ENCODE results near the gene SIRT3.
"Not testable (repeated sequence)": the region's sequence is repeated elsewhere in the genome, so short reads cannot be mapped to it uniquely, and the experiment has no call there.

Gene SIRT3

DNA sequence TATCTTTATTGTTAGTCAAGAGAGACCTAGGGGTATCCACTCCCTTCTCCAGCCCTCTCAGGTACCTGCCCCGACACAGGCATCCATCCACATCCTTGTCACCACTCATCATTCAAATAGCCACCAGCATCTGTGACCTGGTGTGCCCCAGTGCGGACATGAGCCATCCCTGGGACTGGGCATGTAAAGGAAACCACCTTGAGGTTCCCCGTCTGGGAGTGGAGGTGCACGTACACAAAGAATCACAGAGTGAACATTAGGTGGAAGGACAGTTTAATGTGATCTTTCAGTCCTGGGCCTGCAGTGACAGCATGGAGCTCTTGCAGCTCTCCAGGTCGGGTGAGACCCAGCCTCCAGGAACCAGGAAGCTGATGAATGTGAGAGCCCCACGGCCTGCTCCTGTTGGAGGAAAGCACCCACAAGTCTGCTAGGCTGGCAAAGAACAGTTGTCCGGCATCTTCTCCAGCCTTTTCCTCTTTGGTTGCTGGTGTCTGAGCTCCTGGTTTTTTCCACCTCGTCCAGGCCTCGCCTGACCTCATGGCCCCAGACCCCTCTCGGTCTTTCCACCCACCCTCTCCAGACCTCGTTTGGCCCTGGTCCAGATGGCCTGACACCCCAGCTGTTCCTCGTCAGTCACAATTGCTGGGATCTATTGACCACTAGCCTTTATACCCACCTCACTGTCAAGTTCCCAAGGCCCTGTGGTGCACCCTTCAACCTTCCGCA lies 17.2 kb upstream of the SIRT3 start:
- no peak overlapping the region for H3K9ac ChIP-seq (ENCODE audit: low read length)
- peaks cover 50% of the 10 kb centered on the region for H3K36me3 ChIP-seq (ENCODE audit: control insufficient read depth, insufficient read depth, low read length, severe bottlenecking)
- peaks cover 5% of the 10 kb centered on the region for H3K4me1 ChIP-seq (ENCODE audit: control insufficient read depth, insufficient read depth, low read length)
- no peaks in the 10 kb centered on the region for H3K9me3 ChIP-seq (ENCODE audit: control insufficient read depth, low read length)
- H3K27me3 ChIP-seq (replicated peaks; ENCODE audit: control insufficient read depth, insufficient read depth, low read length) = peaks cover 9% of the 10 kb centered on the region
- no peak for DNase-seq (ENCODE audit: low read depth)
- H3K4me3 ChIP-seq (ENCODE audit: low read length) = no peak overlapping the region

DNA sequence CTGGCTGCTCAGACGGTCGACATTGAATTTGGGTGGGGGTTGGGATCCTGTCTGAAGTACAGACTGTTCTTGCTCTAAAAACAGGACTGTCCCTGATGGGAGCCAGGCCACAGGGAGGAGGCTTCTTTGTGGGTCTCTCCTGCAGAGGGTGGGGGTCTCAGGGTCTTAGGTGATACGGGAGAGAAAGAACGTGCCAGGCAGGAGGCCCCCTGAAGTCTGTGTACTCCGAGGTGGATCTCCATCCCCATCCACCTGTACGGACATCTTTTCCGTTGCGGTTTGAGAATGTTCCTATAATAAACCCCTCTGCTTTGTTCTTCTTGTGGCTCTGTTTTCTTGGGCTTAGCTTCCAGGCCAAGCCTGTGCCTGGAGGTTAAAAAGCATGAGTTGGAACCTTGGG lies 16.5 kb upstream of the SIRT3 start:
- peaks cover 6% of the 10 kb centered on the region for H3K27me3 ChIP-seq (replicated peaks; ENCODE audit: control insufficient read depth, insufficient read depth, low read length)
- H3K4me3 ChIP-seq (ENCODE audit: low read length) = no peak overlapping the region
- no peaks in the 10 kb centered on the region for H3K9me3 ChIP-seq (ENCODE audit: control insufficient read depth, low read length)
- H3K4me1 ChIP-seq (ENCODE audit: control insufficient read depth, insufficient read depth, low read length) = peaks cover 5% of the 10 kb centered on the region
- peaks cover 57% of the 10 kb centered on the region for H3K36me3 ChIP-seq (ENCODE audit: control insufficient read depth, insufficient read depth, low read length, severe bottlenecking)
- no peak for DNase-seq (ENCODE audit: low read depth)
- H3K9ac ChIP-seq (ENCODE audit: low read length) = no peak overlapping the region

DNA sequence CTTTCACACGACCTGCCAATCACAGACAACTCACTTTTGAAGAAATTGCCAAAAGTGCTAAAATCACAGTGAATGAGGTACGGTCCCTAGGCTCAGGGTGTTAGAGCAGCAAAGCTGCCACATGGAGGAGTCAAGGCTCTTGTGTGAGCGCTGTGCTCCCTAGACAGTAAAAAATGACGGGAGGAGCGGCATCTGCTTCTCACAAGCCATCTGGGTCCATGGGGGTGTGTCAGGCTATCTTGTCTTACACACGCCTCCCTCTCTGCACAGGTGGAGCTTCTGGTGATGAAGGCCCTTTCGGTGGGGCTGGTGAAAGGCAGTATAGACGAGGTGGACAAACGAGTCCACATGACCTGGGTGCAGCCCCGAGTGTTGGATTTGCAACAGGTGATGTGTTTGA lies 15.4 kb upstream of the SIRT3 start:
- Histone ChIP-seq H3K27me3 (replicated peaks; ENCODE audit: control insufficient read depth, insufficient read depth, low read length) (no peaks in the 10 kb centered on the region), H3K4me3 (ENCODE audit: low read length) (no peak overlapping the region), H3K36me3 (ENCODE audit: control insufficient read depth, insufficient read depth, low read length, severe bottlenecking) (peaks cover 68% of the 10 kb centered on the region), H3K9me3 (ENCODE audit: control insufficient read depth, low read length) (no peaks in the 10 kb centered on the region), H3K9ac (ENCODE audit: low read length) (no peak overlapping the region), H3K4me1 (ENCODE audit: control insufficient read depth, insufficient read depth, low read length) (peaks cover 5% of the 10 kb centered on the region)
- DNase-seq (ENCODE audit: low read depth) = no peak

DNA sequence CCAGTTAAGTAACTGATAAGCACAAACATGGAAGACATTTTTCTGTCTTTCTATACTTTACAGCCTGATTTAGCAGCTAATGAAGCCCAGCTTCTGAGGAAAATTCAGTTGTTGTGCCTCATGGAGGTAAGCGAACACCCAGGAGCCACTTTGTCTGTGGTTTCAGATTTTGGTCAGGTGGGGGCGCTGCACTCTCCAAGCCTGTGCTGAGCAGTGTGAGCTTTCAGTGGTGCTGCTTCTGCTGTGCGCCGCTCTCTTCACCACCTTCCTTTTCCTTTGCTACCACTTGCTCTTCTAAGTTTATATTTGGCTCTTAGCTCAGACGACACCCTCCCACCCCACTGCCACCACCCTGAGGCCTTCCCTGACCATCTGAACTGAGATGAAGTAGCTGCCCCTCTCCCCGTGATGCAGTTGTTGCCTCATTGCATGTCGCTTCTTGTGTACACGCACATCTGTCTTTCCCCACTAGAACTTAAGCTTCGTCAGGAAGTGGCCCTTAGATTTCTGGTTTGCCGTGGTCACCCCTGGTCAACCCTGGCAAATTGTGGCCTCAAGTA lies 14.7 kb upstream of the SIRT3 start:
- Histone ChIP-seq H3K9me3 (ENCODE audit: control insufficient read depth, low read length) (no peaks in the 10 kb centered on the region), H3K9ac (ENCODE audit: low read length) (no peak overlapping the region), H3K27me3 (replicated peaks; ENCODE audit: control insufficient read depth, insufficient read depth, low read length) (no peaks in the 10 kb centered on the region), H3K36me3 (ENCODE audit: control insufficient read depth, insufficient read depth, low read length, severe bottlenecking) (peaks cover 75% of the 10 kb centered on the region), H3K4me3 (ENCODE audit: low read length) (no peak overlapping the region), H3K4me1 (ENCODE audit: control insufficient read depth, insufficient read depth, low read length) (peaks cover 5% of the 10 kb centered on the region)
- peak; percentile 73 for DNase-seq (ENCODE audit: low read depth)

DNA sequence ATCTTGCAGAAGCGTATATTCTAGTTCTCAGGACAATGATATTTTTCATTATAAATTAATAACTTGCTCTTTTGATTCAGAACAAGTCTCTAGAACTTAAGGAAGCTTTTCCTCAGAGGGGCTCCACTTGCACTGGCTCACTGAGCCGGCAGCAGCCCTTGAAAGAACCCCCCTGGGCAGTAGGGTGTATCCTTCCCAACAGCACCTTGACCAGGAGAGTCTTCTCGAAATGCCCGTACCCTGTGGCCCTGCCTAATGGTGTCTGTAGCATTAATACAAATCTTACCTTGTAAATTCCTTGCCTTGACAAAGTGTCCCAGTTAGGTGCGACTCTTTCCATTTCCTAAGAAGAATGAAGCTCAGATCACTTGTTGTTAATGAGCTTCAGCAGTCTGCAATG lies 14.1 kb upstream of the SIRT3 start:
- no peak overlapping the region for H3K4me3 ChIP-seq (ENCODE audit: low read length)
- H3K4me1 ChIP-seq (ENCODE audit: control insufficient read depth, insufficient read depth, low read length) = peaks cover 3% of the 10 kb centered on the region
- no peak overlapping the region for H3K9ac ChIP-seq (ENCODE audit: low read length)
- H3K36me3 ChIP-seq (ENCODE audit: control insufficient read depth, insufficient read depth, low read length, severe bottlenecking) = peaks cover 81% of the 10 kb centered on the region
- DNase-seq (ENCODE audit: low read depth) = no peak
- no peaks in the 10 kb centered on the region for H3K27me3 ChIP-seq (replicated peaks; ENCODE audit: control insufficient read depth, insufficient read depth, low read length)
- no peaks in the 10 kb centered on the region for H3K9me3 ChIP-seq (ENCODE audit: control insufficient read depth, low read length)

DNA sequence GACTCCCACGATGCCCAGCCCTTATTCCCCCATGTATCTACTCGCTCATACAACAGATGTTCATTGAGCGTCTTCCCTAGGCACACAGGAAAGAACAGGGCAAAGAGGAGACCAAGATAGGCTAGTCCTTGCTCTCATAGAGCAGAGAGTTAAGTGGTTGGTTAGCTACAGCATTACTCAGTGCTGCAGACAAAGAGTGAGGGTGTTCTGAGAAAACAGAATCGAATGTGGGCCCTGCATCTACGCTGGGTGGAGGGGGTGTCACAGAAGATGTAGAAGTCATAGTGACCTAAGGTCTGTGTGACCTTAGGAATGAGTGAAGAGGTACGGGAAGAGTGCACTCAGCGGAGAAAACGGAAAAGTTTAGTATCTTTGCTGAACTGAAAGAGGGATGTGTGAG lies 12.9 kb upstream of the SIRT3 start:
- Histone ChIP-seq H3K9ac (ENCODE audit: low read length) (no peak overlapping the region), H3K4me3 (ENCODE audit: low read length) (no peak overlapping the region), H3K4me1 (ENCODE audit: control insufficient read depth, insufficient read depth, low read length) (no peaks in the 10 kb centered on the region), H3K27me3 (replicated peaks; ENCODE audit: control insufficient read depth, insufficient read depth, low read length) (no peaks in the 10 kb centered on the region), H3K36me3 (ENCODE audit: control insufficient read depth, insufficient read depth, low read length, severe bottlenecking) (peaks cover 93% of the 10 kb centered on the region), H3K9me3 (ENCODE audit: control insufficient read depth, low read length) (no peaks in the 10 kb centered on the region)
- no peak for DNase-seq (ENCODE audit: low read depth)

DNA sequence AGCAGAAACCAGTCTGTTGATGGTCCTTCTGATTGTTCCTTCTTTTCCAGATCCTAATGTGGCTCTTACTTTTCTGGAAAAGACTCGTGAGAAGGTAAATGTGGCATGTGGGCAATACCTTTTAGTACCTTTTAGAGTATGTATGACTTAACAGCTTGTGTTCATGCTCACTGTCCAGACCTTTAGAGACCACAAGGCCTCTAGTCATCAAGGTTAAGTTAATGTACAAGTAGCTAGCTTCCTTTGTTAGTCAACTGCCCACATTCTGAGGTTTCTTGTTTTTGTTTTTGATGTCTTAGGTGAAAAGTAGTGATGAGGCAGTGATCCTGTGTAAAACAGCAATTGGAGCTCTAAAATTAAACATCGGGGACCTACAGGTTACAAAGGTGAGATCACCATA lies 8.2 kb upstream of the SIRT3 start:
- Histone ChIP-seq H3K27me3 (replicated peaks; ENCODE audit: control insufficient read depth, insufficient read depth, low read length) (no peaks in the 10 kb centered on the region), H3K4me3 (ENCODE audit: low read length) (no peak overlapping the region), H3K4me1 (ENCODE audit: control insufficient read depth, insufficient read depth, low read length) (no peaks in the 10 kb centered on the region), H3K9ac (ENCODE audit: low read length) (no peak overlapping the region), H3K36me3 (ENCODE audit: control insufficient read depth, insufficient read depth, low read length, severe bottlenecking) (peaks cover 90% of the 10 kb centered on the region), H3K9me3 (ENCODE audit: control insufficient read depth, low read length) (no peaks in the 10 kb centered on the region)
- DNase-seq (ENCODE audit: low read depth) = no peak

DNA sequence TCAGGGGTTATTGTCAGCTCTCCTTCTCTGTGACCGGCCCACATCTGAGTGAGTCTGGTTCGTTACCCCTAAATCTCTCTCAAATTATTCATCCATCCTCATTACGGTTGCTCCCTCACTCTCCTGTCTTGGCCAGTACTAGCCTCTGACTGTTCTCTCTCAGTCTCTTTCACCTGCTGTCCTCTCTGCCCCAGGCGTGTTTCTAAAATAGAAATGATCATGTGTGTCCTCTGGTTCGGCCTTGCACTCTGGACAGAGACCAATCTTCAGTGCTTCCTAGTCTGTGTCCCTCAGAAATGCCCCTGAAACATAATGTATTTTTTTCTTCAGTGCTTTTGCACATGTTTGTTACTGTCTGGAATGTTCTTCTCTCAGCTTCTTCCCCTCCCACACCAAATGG lies 5.5 kb upstream of the SIRT3 start:
- no peaks in the 10 kb centered on the region for H3K27me3 ChIP-seq (replicated peaks; ENCODE audit: control insufficient read depth, insufficient read depth, low read length)
- H3K9ac ChIP-seq (ENCODE audit: low read length) = no peak overlapping the region
- H3K9me3 ChIP-seq (ENCODE audit: control insufficient read depth, low read length) = no peaks in the 10 kb centered on the region
- peaks cover 10% of the 10 kb centered on the region for H3K4me1 ChIP-seq (ENCODE audit: control insufficient read depth, insufficient read depth, low read length)
- no peak for DNase-seq (ENCODE audit: low read depth)
- H3K4me3 ChIP-seq (ENCODE audit: low read length) = no peak overlapping the region
- H3K36me3 ChIP-seq (ENCODE audit: control insufficient read depth, insufficient read depth, low read length, severe bottlenecking) = peaks cover 65% of the 10 kb centered on the region

DNA sequence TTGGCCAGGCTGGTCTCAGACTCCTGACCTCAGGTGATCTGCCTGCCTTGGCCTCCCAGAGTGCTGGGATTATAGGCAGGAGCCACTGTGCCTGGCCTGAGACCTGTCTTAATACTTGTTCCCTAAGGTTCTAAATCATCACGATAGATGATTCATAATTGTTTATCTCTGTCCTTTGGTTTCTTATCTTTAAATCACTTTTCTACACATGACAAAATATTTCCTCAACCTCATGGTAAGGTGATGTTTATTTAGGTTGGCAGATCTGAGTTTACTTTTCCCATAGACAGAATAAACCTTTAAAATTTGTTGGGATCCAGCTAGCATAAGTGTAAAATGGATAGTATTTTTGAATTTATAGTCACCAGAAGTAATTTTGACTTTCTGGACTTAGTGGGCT lies 4.2 kb upstream of the SIRT3 start:
- no peak for DNase-seq (ENCODE audit: low read depth)
- no peak overlapping the region for H3K9ac ChIP-seq (ENCODE audit: low read length)

DNA sequence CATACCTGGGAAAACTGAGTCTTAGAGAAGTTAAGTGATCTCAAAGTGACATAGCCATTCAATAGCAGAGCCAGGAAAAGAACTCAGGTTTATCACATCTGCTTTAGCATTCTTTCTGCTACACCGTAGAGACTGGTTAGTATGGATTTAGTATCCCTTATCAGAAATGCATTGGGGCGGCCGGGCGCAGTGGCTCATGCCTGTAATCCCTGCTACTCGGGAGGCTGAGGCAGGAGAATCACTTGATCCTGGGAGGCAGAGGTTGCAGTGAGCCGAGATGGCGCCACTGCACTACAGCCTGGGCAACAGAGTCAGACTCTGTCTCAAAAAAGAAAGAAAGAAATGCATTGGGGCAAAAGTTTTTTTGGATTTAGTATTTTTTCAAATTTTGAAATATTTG lies 2.2 kb upstream of the SIRT3 start:
- not testable (repeated sequence) for DNase-seq (ENCODE audit: low read depth)
- H3K4me3 ChIP-seq (ENCODE audit: low read length) = peak overlapping the region; percentile 91

More for the DNA sequence above, 4.2 kb upstream of the SIRT3 start:
- Histone ChIP-seq H3K27me3 (replicated peaks; ENCODE audit: control insufficient read depth, insufficient read depth, low read length) (no peaks in the 10 kb centered on the region), H3K9me3 (ENCODE audit: control insufficient read depth, low read length) (no peaks in the 10 kb centered on the region), H3K36me3 (ENCODE audit: control insufficient read depth, insufficient read depth, low read length, severe bottlenecking) (peaks cover 52% of the 10 kb centered on the region), H3K4me1 (ENCODE audit: control insufficient read depth, insufficient read depth, low read length) (peaks cover 13% of the 10 kb centered on the region), H3K4me3 (ENCODE audit: low read length) (no peak overlapping the region)

DNA sequence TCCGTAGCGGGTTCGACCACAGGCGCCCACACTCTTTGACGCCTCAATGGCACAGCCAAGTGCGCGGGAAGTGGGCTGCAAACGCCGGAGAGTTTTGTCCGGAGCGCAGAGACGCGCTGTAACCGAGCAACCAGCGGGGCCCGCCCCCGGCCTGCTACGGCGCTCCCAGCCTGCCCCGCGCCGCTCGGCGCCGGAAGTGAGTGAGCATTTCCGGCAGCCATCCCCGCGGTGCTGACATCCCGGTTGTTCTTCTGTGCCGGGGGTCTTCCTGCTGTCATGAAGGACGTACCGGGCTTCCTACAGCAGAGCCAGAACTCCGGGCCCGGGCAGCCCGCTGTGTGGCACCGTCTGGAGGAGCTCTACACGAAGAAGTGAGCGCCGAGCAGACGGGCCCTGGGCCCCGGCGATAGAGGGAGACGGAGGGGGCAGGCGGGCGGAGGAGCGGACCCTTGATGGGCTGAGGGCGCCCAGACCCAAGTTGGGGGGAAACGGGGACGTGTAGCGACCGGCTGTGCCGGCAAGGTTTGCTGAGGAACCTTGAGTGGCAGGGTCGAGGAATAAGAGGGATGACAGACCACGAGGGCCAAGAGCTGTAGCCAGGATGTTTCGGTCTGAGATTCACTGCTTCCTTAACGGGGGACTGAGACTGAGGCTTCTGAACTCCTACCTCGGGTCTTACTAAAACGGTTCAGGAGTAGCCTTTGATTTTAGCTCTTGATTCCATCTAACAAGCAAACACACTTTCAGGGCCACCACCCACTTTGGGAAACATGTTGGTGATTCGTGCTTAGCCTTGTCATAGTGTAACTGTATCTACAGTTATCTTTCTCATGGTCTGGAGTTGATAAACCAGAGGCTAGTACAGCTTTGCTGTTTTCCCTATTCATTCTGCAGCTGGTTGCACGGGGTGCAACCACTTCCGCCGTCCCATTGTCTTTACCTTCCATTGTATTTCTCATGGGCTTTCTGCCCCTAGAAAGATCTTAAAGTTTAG lies 929 bp upstream of the SIRT3 start, which contains the start of gene PSMD13:
Gene PSMD13 (plus strand): TSS at position 203 of the 994 bp plus-strand sequence. CDS start 74 bp downstream, at position 277.
- Histone ChIP-seq H3K27me3 (replicated peaks; ENCODE audit: control insufficient read depth, insufficient read depth, low read length) (no peaks in the 10 kb centered on the region), H3K4me3 (ENCODE audit: low read length) (peak within 1 kb of the TSS; percentile 91), H3K36me3 (ENCODE audit: control insufficient read depth, insufficient read depth, low read length, severe bottlenecking) (peaks cover 20% of the 10 kb centered on the region), H3K9me3 (ENCODE audit: control insufficient read depth, low read length) (no peaks in the 10 kb centered on the region), H3K4me1 (ENCODE audit: control insufficient read depth, insufficient read depth, low read length) (peaks cover 15% of the 10 kb centered on the region), H3K9ac (ENCODE audit: low read length) (peak within 1 kb of the TSS; percentile 92)
- DNase-seq (ENCODE audit: low read depth) = peak; percentile 96

More for the DNA sequence above, 2.2 kb upstream of the SIRT3 start:
- not testable (repeated sequence) for H3K9me3 ChIP-seq (ENCODE audit: control insufficient read depth, low read length); H3K27me3 ChIP-seq (replicated peaks; ENCODE audit: control insufficient read depth, insufficient read depth, low read length)
- peak overlapping the region; percentile 91 for H3K9ac ChIP-seq (ENCODE audit: low read length)
- peaks cover 32% of the 10 kb centered on the region for H3K36me3 ChIP-seq (ENCODE audit: control insufficient read depth, insufficient read depth, low read length, severe bottlenecking)
- peaks cover 15% of the 10 kb centered on the region for H3K4me1 ChIP-seq (ENCODE audit: control insufficient read depth, insufficient read depth, low read length)

Measured in adipocyte (in vitro differentiated cells).